ENCODE data around the gene PLCL1. TPM values are rescaled to one million over a fixed set of nuclear protein-coding genes. Genes with fewer than 3 reads are reported as not detected.

The PLCL1 gene
- total RNA-seq, 1 experiment from 2014 or later, result 0.07 TPM

DNA sequence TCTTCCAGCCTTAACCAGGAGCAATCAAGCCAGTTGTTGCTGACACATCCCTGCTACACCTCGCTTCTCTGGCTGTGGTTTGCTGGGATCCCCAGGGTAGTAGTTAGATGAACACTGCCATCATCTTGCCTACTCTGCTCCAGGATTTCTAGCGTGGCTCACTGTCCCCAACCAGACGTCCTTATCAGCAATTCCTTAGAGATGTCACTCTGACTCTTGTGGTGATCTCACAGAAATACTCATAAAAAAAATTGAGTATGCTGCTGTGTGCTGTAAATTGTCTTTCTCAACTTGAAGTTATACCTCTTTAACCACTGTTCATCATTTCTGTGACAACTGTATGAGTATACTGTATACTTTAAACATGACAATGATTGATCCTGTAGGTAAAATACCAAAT is 63.2 kb downstream of the PLCL1 start:
- H3K27me3 ChIP-seq (ENCODE audit: insufficient read depth, low read length), result 0 out of 2 replicates have a peak, but pooled peaks cover 9% of the 10 kb centered on the region
- H4K20me1 ChIP-seq (ENCODE audit: insufficient read depth), result no peaks in the 10 kb centered on the region
- H3K9ac ChIP-seq (ENCODE audit: low read length), result no peak overlapping the region
- ChIA-PET POLR2A (no interaction called here), RAD21 (ENCODE audit: low non-redundant PET in 1 of 2, low total read pairs in 2 of 2, uncharacterized antibody in 2 of 2, unreplicated experiment in 2 of 2) (no interaction called here), CTCF (no interaction called here)
- no peaks in the 10 kb centered on the region for H3K9me3 ChIP-seq (ENCODE audit: control insufficient read depth in 1 of 2, insufficient read depth in 1 of 2, low read depth in 1 of 2, low read length in 2 of 2)
- H3K4me2 ChIP-seq (ENCODE audit: low read length), result no peak overlapping the region
- H2AFZ ChIP-seq (ENCODE audit: low read depth, low read length, poor library complexity, severe bottlenecking), result no peak overlapping the region
- no peaks in the 10 kb centered on the region for H3K36me3 ChIP-seq (ENCODE audit: control insufficient read depth in 1 of 2, insufficient read depth in 2 of 2, low read length in 2 of 2)
- no peak for TF ChIP-seq RAD21 (IDR thresholded peaks at IDR 0.05; ENCODE audit: low read depth)
- TF ChIP-seq ATF3 (IDR thresholded peaks at IDR 0.05), result no peak
- no peak for TF ChIP-seq FOSL1 (IDR thresholded peaks at IDR 0.05; ENCODE audit: low read depth)
- no peak for TF ChIP-seq POLR2AphosphoS5 (IDR thresholded peaks at IDR 0.05; ENCODE audit: low read depth, low read length)
- no peak for TF ChIP-seq SP1 (IDR thresholded peaks at IDR 0.05; ENCODE audit: low read depth)
- no peak overlapping the region for H3K27ac ChIP-seq (ENCODE audit: low read depth, low read length)
- H3K79me2 ChIP-seq (ENCODE audit: insufficient read depth, low read length), result no peaks in the 10 kb centered on the region
- no peak for DNase-seq (ENCODE audit: low read depth, low spot score)
- no TSS peak for BruUV-seq (replicated peaks)
- H3K4me3 ChIP-seq (replicated peaks in 1 of 2; ENCODE audit: low read depth in 1 of 2, low read length in 2 of 2), result no peak overlapping the region
- no peak for ATAC-seq
- no peaks in the 10 kb centered on the region for H3K4me1 ChIP-seq (ENCODE audit: control insufficient read depth in 1 of 2, insufficient read depth in 2 of 2, low read length in 2 of 2)
- no peaks in the 10 kb centered on the region for H3K9me2 ChIP-seq (ENCODE audit: insufficient read depth)
- intact Hi-C loops (cut with micrococcal nuclease), result no loop called here

GRCh38 chr2:197868206-197868605 is 63.8 kb downstream of the PLCL1 start:
- intact Hi-C loops (cut with micrococcal nuclease), result no loop called here
- Histone ChIP-seq H3K79me2 (ENCODE audit: insufficient read depth, low read length) (no peaks in the 10 kb centered on the region), H3K27ac (ENCODE audit: low read depth, low read length) (no peak overlapping the region), H3K4me1 (ENCODE audit: control insufficient read depth in 1 of 2, insufficient read depth in 2 of 2, low read length in 2 of 2) (no peaks in the 10 kb centered on the region), H3K27me3 (ENCODE audit: insufficient read depth, low read length) (0 out of 2 replicates have a peak, but pooled peaks cover 9% of the 10 kb centered on the region), H3K9ac (ENCODE audit: low read length) (no peak overlapping the region), H3K9me3 (ENCODE audit: control insufficient read depth in 1 of 2, insufficient read depth in 1 of 2, low read depth in 1 of 2, low read length in 2 of 2) (no peaks in the 10 kb centered on the region), H3K4me3 (replicated peaks in 1 of 2; ENCODE audit: low read depth in 1 of 2, low read length in 2 of 2) (no peak overlapping the region), H3K9me2 (ENCODE audit: insufficient read depth) (no peaks in the 10 kb centered on the region), H2AFZ (ENCODE audit: low read depth, low read length, poor library complexity, severe bottlenecking) (no peak overlapping the region), H3K36me3 (ENCODE audit: control insufficient read depth in 1 of 2, insufficient read depth in 2 of 2, low read length in 2 of 2) (no peaks in the 10 kb centered on the region), H3K4me2 (ENCODE audit: low read length) (no peak overlapping the region), H4K20me1 (ENCODE audit: insufficient read depth) (no peaks in the 10 kb centered on the region)
- no TSS peak for BruUV-seq (replicated peaks)
- TF ChIP-seq EGR1 (IDR thresholded peaks at IDR 0.05; ENCODE audit: low read depth) (no peak), EZH2phosphoT487 (IDR thresholded peaks at IDR 0.05; ENCODE audit: borderline replicate concordance) (no peak), CBX3 (IDR thresholded peaks at IDR 0.05; ENCODE audit: low read depth) (no peak), POLR2A (IDR thresholded peaks at IDR 0.05; ENCODE audit: borderline replicate concordance, extremely low read depth, insufficient read depth, insufficient read length) (no peak), MAX (IDR thresholded peaks at IDR 0.05) (no peak)
- TF ChIP-seq, protein P1, sequence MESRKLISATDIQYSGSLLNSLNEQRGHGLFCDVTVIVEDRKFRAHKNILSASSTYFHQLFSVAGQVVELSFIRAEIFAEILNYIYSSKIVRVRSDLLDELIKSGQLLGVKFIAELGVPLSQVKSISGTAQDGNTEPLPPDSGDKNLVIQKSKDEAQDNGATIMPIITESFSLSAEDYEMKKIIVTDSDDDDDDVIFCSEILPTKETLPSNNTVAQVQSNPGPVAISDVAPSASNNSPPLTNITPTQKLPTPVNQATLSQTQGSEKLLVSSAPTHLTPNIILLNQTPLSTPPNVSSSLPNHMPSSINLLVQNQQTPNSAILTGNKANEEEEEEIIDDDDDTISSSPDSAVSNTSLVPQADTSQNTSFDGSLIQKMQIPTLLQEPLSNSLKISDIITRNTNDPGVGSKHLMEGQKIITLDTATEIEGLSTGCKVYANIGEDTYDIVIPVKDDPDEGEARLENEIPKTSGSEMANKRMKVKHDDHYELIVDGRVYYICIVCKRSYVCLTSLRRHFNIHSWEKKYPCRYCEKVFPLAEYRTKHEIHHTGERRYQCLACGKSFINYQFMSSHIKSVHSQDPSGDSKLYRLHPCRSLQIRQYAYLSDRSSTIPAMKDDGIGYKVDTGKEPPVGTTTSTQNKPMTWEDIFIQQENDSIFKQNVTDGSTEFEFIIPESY (IDR thresholded peaks at IDR 0.05; ENCODE audit: extremely low read depth, insufficient replicate concordance, low read length), result no peak
- ATAC-seq, result no peak
- no peak for DNase-seq (ENCODE audit: low read depth, low spot score)
- ChIA-PET CTCF (no interaction called here), POLR2A (no interaction called here), RAD21 (ENCODE audit: low non-redundant PET in 1 of 2, low total read pairs in 2 of 2, uncharacterized antibody in 2 of 2, unreplicated experiment in 2 of 2) (no interaction called here)

Data from HCT116 (cell line).